Panc1 (cell line): ENCODE results near the gene USF3.

Experiments used
- CTCF ChIP-seq: fragments of 450-650 bp; IDR thresholded peaks from 2 replicates; pipeline ENCODE4 v1.5.1; 2017; ENCODE audit warnings: mild to moderate bottlenecking
- POLR2AphosphoS5 ChIP-seq: IDR thresholded peaks from 2 replicates; pipeline ENCODE4 v1.6.1; 2012; ENCODE audit warnings: mild to moderate bottlenecking, low read depth, low read length, moderate library complexity
- REST ChIP-seq, 2 experiments: IDR thresholded peaks; 2 replicates each; pipeline ENCODE4 v1.6.1; 2011 to 2012; ENCODE audit warnings: low read depth in 2 of 2, control low read depth in 1 of 2, low read length in 1 of 2, mild to moderate bottlenecking in 1 of 2, moderate library complexity in 1 of 2; ENCODE audit not compliant: insufficient read depth in 1 of 2
- SIN3A ChIP-seq: IDR thresholded peaks from 2 replicates; pipeline ENCODE4 v1.6.1; 2012; ENCODE audit warnings: low read depth, mild to moderate bottlenecking, low read length, moderate library complexity, borderline replicate concordance; ENCODE audit not compliant: insufficient read depth

- TF ChIP-seq POLR2AphosphoS5 = no peak
- TF ChIP-seq CTCF = no peak
- no peak for TF ChIP-seq SIN3A
- TF ChIP-seq REST (IDR thresholded peaks at IDR 0.05; ENCODE audit: insufficient read depth in 1 of 2, low read depth in 2 of 2, low read length in 1 of 2) = no peak
Measured at GRCh38 chr3:113614402-113614801, 82.0 kb downstream of the USF3 start.
